HL-60 (cell line): ENCODE results near the gene PLEKHJ1.

Experiments used
- CTCF ChIP-seq: IDR thresholded peaks from one replicate; pipeline ENCODE4 v1.5.1; 2011; ENCODE audit warnings: low read length, control low read depth, inconsistent platforms; ENCODE audit not compliant: insufficient read depth
- POLR2AphosphoS5 ChIP-seq: IDR thresholded peaks from 2 replicates; pipeline ENCODE4 v1.6.1; 2012; ENCODE audit warnings: low read depth
- REST ChIP-seq: IDR thresholded peaks from 2 replicates; pipeline ENCODE4 v1.6.1; 2012; ENCODE audit warnings: low read depth; ENCODE audit not compliant: insufficient replicate concordance

- TF ChIP-seq POLR2AphosphoS5 = no peak
- no peak for TF ChIP-seq CTCF
- TF ChIP-seq REST = no peak
These were observed 2.4 kb downstream of the PLEKHJ1 start for GRCh38 chr19:2233601-2234280.
